Body of pancreas (tissue), 4 donors: ENCODE data around the gene ASPM. TPM values are rescaled to one million over a fixed set of nuclear protein-coding genes. Genes with fewer than 3 reads are reported as not detected.

ENCODE experiments used
- ATAC-seq: fragments of 150-250 bp; one replicate; pipeline ENCODE4 v1.9.1; 2016
- DNase-seq, 4 donors: peaks; one replicate each; pipeline ENCODE4 v3.0.0-alpha.2; 2019
- H3K27ac ChIP-seq, 4 donors: fragments of 200-600 bp; sonication (generic); 1 replicate in 3 of 4; 2 replicates in 1 of 4; pipeline versions ENCODE4 v1.5.1 to v1.6.1; 2016 to 2019; ENCODE audit warnings: mild to moderate bottlenecking in 1 of 4, mixed read lengths in 1 of 4, moderate library complexity in 1 of 4
- H3K27me3 ChIP-seq, 2 donors: fragments of 200-600 bp; sonication (generic); one replicate each; pipeline ENCODE4 v1.6.0; 2016; ENCODE audit warnings: mild to moderate bottlenecking in 1 of 2
- H3K36me3 ChIP-seq, 2 donors: fragments of 200-600 bp; sonication (generic); replicated peaks in 1 of 2; 2 replicates each; pipeline ENCODE4 v1.5.1; 2016; ENCODE audit warnings: low read depth in 2 of 2; ENCODE audit not compliant: insufficient read depth in 1 of 2
- H3K4me1 ChIP-seq: fragments of 200-600 bp; sonication (generic); one replicate; pipeline ENCODE4 v1.6.0; 2016
- H3K4me3 ChIP-seq, 2 donors: fragments of 200-600 bp; sonication (generic); 1 replicate in 1 of 2; 2 replicates in 1 of 2; pipeline ENCODE4 v1.5.1; 2016 to 2019
- H3K9me3 ChIP-seq, 3 donors: fragments of 200-600 bp; sonication (generic); 1 replicate in 2 of 3; 2 replicates in 1 of 3; pipeline ENCODE4 v1.5.1; 2016
- POLR2A ChIP-seq, 3 donors: fragments of 450-650 bp; IDR thresholded peaks; one replicate each; pipeline ENCODE4 v1.6.1; 2016; ENCODE audit warnings: antibody characterized with exemption in 3 of 3, mild to moderate bottlenecking in 2 of 3
- WGBS, 2 donors: methylation state at CpG; one replicate each; pipeline ENCODE4 v1.1.5; 2017; 5-methylcytosine and 5-hydroxymethylcytosine counted together
- intact Hi-C: fragments of 100-400 bp; cut with DNase I; formaldehyde crosslinking; loops from one replicate; pipeline ENCODE4 v1.15.1; 2023
- total RNA-seq, 2 donors: library from RNA; depleted of rRNA; stranded (reverse); fragments of >200 nt; gene quantifications; one replicate each; pipeline ENCODE4 v1.1.0, GENCODE V29; 2016
- TF ChIP-seq, protein P1 (sequence below), 7 experiments: fragments of 450-650 bp in 4 of 7; fragments of 200-600 bp in 3 of 7; sonication (generic) in 3 of 7; IDR thresholded peaks; one replicate each; pipeline ENCODE4 v1.5.1; 2016 to 2019; ENCODE audit warnings: antibody characterized with exemption in 7 of 7

ASPM gene
- total RNA-seq, 2 donors from 2014 or later, result under 0.01 to 0.66 TPM

DNA sequence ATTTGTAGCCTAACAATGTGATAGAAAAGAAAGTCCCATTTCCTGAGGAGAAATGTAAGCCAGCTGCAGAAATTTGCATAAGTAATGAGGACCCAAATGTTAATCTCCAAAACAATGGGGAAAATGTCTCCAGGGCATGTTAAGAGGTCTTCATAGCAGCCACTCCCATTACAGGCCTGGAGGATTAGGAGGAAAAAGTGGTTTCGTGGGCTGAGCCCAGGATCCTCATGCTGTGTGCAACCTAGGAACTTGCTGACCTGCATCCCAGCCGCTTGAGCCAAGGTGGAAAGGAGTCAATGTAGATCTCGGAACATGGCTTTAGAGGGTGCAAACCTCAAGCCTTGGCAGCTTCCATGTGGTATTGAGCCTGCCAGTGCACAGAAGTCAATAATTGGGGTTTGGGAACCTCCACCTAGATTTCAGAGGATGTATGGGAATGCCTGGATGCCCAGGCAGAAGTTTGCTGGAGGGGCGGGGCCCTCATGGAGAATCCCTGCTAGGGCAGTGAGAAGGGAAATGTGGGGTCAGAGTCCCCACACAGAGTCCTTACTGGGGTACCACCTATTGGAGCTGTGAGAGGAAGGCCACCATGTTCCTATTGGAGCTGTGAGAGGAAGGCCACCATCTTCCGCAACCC, 65.2 kb downstream of the ASPM start:
- DNase-seq (no peak), ATAC-seq (no peak)
- H3K4me3 ChIP-seq, result no peak overlapping the region
- WGBS, 2 donors, result 95 to 99% methylated on average over 5 of the region's 5 CpGs
- no peaks in the 10 kb centered on the region for H3K36me3 ChIP-seq
- peaks cover 0 to 12% (median 0%) of the 10 kb centered on the region in 3 donors for H3K9me3 ChIP-seq
- TF ChIP-seq, protein P1, sequence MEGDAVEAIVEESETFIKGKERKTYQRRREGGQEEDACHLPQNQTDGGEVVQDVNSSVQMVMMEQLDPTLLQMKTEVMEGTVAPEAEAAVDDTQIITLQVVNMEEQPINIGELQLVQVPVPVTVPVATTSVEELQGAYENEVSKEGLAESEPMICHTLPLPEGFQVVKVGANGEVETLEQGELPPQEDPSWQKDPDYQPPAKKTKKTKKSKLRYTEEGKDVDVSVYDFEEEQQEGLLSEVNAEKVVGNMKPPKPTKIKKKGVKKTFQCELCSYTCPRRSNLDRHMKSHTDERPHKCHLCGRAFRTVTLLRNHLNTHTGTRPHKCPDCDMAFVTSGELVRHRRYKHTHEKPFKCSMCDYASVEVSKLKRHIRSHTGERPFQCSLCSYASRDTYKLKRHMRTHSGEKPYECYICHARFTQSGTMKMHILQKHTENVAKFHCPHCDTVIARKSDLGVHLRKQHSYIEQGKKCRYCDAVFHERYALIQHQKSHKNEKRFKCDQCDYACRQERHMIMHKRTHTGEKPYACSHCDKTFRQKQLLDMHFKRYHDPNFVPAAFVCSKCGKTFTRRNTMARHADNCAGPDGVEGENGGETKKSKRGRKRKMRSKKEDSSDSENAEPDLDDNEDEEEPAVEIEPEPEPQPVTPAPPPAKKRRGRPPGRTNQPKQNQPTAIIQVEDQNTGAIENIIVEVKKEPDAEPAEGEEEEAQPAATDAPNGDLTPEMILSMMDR (IDR thresholded peaks at IDR 0.05), result no peak
- no peak for TF ChIP-seq POLR2A (IDR thresholded peaks at IDR 0.05)
- no peaks in the 10 kb centered on the region for H3K4me1 ChIP-seq
- H3K27me3 ChIP-seq, result no peaks in the 10 kb centered on the region
- H3K27ac ChIP-seq, result no peak overlapping the region
- intact Hi-C loops, result no loop called here

DNA sequence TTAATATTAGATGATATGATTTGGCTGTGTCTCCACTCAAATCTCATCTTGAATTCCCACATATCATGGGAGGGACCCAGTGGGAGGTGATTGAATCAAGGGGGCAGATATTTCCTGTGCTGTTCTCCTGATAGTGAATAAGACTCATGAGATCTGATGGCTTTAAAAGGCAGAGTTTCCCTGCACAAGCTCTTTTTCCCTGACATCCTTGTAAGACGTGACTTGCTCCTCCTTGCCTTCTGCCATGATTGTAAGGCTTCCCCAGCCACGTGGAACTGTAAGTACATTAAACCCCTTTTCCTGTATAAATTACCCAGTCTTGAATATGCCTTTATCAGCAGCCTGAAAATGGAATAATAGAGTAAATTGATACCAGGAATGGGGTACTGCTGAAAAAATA, 66.1 kb downstream of the ASPM start:
- intact Hi-C loops, result no loop called here
- Histone ChIP-seq H3K9me3 (peaks cover 0 to 12% (median 0%) of the 10 kb centered on the region in 3 donors), H3K4me1 (no peaks in the 10 kb centered on the region), H3K36me3 (no peaks in the 10 kb centered on the region), H3K27ac (no peak overlapping the region), H3K4me3 (no peak overlapping the region), H3K27me3 (no peaks in the 10 kb centered on the region)
- no peak for DNase-seq
- 81 to 95% methylated on average over 2 of the region's 2 CpGs for WGBS, 2 donors
- ATAC-seq, result no peak
- TF ChIP-seq, protein P1 (IDR thresholded peaks at IDR 0.05), result no peak
- TF ChIP-seq POLR2A (IDR thresholded peaks at IDR 0.05), result no peak

GRCh38 chr1:197076585-197076984, 69.9 kb downstream of the ASPM start:
- Histone ChIP-seq H3K4me1 (no peaks in the 10 kb centered on the region), H3K27me3 (no peaks in the 10 kb centered on the region), H3K4me3 (no peak overlapping the region), H3K27ac (no peak overlapping the region), H3K9me3 (peaks cover 0 to 9% (median 0%) of the 10 kb centered on the region in 3 donors), H3K36me3 (no peaks in the 10 kb centered on the region)
- intact Hi-C loops, result no loop called here
- ATAC-seq (no peak), DNase-seq (no peak)
- WGBS, 2 donors, result 44 to 48% methylated on average over 1 of the region's 1 CpG
- no peak for TF ChIP-seq POLR2A (IDR thresholded peaks at IDR 0.05)
- TF ChIP-seq, protein P1 (IDR thresholded peaks at IDR 0.05), result no peak

GRCh38 chr1:197073978-197074377, 72.5 kb downstream of the ASPM start:
- intact Hi-C loops, result no loop called here
- 56 to 68% methylated on average over 1 of the region's 1 CpG for WGBS, 2 donors
- Histone ChIP-seq H3K27me3 (no peaks in the 10 kb centered on the region), H3K9me3 (no peaks in the 10 kb centered on the region), H3K4me3 (no peak overlapping the region), H3K36me3 (no peaks in the 10 kb centered on the region), H3K27ac (no peak overlapping the region), H3K4me1 (no peaks in the 10 kb centered on the region)
- TF ChIP-seq, protein P1 (IDR thresholded peaks at IDR 0.05), result no peak
- ATAC-seq (no peak), DNase-seq (no peak)

DNA sequence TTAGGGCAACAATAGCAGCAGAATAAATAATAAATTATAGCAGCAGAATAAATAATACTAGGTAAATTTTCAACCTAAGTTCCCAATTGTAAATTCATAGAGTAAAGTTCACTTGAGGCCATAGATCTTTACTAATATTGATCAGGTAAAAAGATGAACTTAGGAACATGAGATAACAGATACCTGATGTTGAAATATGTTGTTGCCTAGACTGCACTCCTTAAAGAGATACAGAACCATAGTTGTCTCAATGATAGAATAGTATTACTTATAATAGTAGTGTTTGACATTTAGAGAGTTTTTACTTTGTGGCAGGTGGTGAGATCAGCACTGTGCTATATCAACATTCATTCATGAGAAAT, 79.0 kb downstream of the ASPM start:
- intact Hi-C loops, result no loop called here
- Histone ChIP-seq H3K27me3 (no peaks in the 10 kb centered on the region), H3K4me1 (no peaks in the 10 kb centered on the region), H3K4me3 (no peak overlapping the region), H3K36me3 (no peaks in the 10 kb centered on the region), H3K9me3 (no peaks in the 10 kb centered on the region), H3K27ac (no peak overlapping the region)
- no peak for ATAC-seq
- no peak for DNase-seq
- TF ChIP-seq, protein P1 (IDR thresholded peaks at IDR 0.05), result no peak
- no peak for TF ChIP-seq POLR2A (IDR thresholded peaks at IDR 0.05)
